Prostate gland (tissue), 2 donors: ENCODE results near the gene NNAT.

Experiments used
- POLR2A ChIP-seq: fragments of 450-650 bp; IDR thresholded peaks from one replicate; pipeline ENCODE4 v1.6.1; 2016; ENCODE audit warnings: antibody characterized with exemption, mild to moderate bottlenecking
- TF ChIP-seq, protein P1 (sequence below), 4 experiments: fragments of 200-600 bp in 2 of 4; fragments of 450-650 bp in 2 of 4; sonication (generic) in 2 of 4; IDR thresholded peaks; 1 replicate in 3 of 4; 2 replicates in 1 of 4; pipeline ENCODE4 v1.5.1; 2016 to 2019; ENCODE audit warnings: antibody characterized with exemption in 4 of 4, mild to moderate bottlenecking in 2 of 4, moderate library complexity in 2 of 4

- TF ChIP-seq, protein P1, sequence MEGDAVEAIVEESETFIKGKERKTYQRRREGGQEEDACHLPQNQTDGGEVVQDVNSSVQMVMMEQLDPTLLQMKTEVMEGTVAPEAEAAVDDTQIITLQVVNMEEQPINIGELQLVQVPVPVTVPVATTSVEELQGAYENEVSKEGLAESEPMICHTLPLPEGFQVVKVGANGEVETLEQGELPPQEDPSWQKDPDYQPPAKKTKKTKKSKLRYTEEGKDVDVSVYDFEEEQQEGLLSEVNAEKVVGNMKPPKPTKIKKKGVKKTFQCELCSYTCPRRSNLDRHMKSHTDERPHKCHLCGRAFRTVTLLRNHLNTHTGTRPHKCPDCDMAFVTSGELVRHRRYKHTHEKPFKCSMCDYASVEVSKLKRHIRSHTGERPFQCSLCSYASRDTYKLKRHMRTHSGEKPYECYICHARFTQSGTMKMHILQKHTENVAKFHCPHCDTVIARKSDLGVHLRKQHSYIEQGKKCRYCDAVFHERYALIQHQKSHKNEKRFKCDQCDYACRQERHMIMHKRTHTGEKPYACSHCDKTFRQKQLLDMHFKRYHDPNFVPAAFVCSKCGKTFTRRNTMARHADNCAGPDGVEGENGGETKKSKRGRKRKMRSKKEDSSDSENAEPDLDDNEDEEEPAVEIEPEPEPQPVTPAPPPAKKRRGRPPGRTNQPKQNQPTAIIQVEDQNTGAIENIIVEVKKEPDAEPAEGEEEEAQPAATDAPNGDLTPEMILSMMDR (IDR thresholded peaks at IDR 0.05), result no peak
- TF ChIP-seq POLR2A, result no peak
Measured at GRCh38 chr20:37484331-37484730, 36.7 kb upstream of the NNAT start.
